Measurements from ENCODE around the gene BDKRB2.

BDKRB2 gene

DNA sequence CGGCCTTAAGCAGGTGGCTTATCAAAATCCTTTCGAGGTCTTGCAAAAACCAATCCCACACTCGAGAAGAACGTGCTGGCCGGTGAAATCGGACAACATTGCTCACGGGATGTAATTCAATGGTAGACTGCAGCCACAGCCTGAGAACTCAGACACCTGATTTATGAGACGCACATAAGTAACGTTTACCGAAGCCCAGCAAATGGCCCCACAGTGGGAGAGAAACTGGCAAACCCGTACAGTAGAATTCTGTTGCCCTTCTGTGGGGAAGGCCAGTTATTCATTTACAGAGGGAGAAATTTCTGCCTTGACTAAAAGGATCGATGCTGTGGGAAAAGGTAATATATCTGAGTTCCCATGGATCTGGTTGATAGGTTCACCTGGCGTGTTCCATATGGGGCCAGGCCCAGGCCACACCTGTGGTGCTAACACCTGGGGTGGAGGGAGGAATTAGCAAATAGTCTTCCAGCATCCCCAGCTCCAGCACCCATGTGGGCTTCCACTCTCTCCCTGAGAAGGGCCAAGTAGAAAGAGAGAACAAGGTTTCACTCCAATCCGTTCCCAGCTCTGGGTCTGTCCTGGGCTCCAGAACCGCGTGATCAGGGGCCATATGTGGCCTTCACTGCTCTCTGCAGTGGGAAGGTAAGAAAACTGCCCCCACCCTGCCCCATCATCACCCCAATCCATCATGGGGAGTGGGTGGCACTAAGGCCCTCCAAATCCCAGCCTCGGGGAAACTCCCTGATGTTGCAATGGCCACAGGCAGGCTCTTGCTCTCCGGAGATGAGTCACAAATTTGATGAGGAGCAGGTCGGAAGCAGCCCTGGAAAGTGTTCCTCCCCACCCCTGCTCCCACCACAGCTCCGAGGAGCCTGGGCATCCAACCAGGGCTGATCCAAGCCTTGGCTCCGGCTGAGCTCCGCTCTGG lies 64.1 kb downstream of the BDKRB2 start:
- DNase-seq (ENCODE audit: low spot score) = no peak
- TF ChIP-seq, protein P1, sequence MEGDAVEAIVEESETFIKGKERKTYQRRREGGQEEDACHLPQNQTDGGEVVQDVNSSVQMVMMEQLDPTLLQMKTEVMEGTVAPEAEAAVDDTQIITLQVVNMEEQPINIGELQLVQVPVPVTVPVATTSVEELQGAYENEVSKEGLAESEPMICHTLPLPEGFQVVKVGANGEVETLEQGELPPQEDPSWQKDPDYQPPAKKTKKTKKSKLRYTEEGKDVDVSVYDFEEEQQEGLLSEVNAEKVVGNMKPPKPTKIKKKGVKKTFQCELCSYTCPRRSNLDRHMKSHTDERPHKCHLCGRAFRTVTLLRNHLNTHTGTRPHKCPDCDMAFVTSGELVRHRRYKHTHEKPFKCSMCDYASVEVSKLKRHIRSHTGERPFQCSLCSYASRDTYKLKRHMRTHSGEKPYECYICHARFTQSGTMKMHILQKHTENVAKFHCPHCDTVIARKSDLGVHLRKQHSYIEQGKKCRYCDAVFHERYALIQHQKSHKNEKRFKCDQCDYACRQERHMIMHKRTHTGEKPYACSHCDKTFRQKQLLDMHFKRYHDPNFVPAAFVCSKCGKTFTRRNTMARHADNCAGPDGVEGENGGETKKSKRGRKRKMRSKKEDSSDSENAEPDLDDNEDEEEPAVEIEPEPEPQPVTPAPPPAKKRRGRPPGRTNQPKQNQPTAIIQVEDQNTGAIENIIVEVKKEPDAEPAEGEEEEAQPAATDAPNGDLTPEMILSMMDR (IDR thresholded peaks at IDR 0.05; ENCODE audit: extremely low read depth, insufficient read depth, missing control alignments) = no peak
- in situ Hi-C loops (cut with MboI; ENCODE audit: low pct_unique_long_range_greater_than_20kb, low sequenced_read_pairs, unreplicated experiment) = no loop called here

DNA sequence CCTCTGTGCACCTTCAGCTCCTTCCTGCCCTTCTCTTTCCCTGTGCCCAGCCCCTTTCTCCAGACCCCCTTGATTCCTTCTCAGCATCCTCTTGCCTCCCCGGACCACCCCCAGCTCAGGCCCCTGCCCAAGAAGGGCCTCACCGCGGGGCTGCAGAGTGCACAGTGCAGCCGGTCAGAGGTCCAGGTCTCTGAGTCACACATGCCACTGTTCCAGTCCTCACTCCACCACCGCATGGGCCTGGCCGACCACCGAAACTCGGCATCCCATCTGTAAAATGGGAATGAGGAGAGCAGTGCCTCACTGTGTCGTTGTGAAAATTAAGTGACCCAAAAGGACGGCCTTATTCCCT lies 64.7 kb downstream of the BDKRB2 start:
- TF ChIP-seq, protein P1 (IDR thresholded peaks at IDR 0.05; ENCODE audit: extremely low read depth, insufficient read depth, missing control alignments) = no peak
- in situ Hi-C loops (cut with MboI; ENCODE audit: low pct_unique_long_range_greater_than_20kb, low sequenced_read_pairs, unreplicated experiment) = no loop called here
- no peak for DNase-seq (ENCODE audit: low spot score)

DNA sequence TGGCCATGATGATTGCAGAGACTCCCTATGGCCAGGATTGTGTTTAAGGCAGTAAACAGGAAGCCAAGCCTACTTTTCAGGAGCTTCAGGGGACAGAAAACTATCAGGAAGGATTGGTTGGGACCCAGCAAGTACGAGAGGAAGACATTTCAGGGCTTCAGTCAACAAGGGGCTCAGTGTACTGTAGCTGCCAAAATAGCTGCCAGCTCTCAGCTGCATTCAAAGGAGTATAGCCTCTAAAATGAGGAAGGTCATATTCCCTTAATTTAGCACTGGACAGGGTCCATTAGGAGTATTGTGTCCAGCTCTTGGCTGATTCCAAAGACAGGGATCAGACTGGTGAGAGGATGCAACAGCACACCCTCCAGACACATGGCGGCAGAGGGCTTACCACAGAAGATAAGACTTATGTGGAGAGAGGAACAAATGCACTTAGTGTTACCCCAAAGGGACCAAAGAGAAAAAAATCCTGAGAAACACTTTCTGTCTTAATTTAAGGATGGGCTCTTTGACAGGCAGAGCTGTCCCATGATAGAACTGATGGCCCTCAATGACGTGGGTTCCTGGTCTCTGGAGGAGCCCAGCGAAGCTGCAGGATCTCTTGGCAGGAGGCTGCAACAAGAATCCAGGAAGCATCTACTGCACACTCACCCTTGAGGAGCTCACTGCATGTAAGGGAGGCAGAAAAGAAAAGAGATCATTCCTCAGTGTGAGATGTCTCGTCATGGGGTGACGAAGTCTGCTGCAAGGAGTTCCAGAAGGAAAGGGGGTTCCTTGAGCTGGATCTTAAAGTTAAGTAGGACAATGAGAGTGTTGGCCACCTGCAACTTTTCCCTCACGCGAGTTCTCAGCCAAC lies 66.2 kb downstream of the BDKRB2 start:
- in situ Hi-C loops (cut with MboI; ENCODE audit: low pct_unique_long_range_greater_than_20kb, low sequenced_read_pairs, unreplicated experiment) = no loop called here
- TF ChIP-seq, protein P1 (IDR thresholded peaks at IDR 0.05; ENCODE audit: extremely low read depth, insufficient read depth, missing control alignments) = no peak
- DNase-seq (ENCODE audit: low spot score) = no peak

DNA sequence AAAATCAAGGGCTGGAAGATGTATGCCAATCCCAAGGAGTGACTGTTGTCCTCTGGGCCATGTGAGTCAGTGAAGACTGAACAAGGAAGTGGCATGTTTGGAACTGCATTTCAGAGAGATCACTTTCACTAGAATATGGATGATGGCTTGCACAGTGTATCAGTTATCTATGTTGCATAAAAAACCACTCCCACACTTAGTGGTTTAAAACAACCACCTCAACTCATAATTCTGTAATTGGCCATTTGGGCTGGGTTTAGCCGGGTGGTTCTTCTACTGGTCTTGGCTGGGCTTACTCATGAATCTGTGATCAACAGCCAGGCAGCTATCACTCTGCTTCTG lies 66.8 kb downstream of the BDKRB2 start:
- in situ Hi-C loops (cut with MboI; ENCODE audit: low pct_unique_long_range_greater_than_20kb, low sequenced_read_pairs, unreplicated experiment) = no loop called here
- TF ChIP-seq, protein P1 (IDR thresholded peaks at IDR 0.05; ENCODE audit: extremely low read depth, insufficient read depth, missing control alignments) = no peak
- DNase-seq (ENCODE audit: low spot score) = no peak

DNA sequence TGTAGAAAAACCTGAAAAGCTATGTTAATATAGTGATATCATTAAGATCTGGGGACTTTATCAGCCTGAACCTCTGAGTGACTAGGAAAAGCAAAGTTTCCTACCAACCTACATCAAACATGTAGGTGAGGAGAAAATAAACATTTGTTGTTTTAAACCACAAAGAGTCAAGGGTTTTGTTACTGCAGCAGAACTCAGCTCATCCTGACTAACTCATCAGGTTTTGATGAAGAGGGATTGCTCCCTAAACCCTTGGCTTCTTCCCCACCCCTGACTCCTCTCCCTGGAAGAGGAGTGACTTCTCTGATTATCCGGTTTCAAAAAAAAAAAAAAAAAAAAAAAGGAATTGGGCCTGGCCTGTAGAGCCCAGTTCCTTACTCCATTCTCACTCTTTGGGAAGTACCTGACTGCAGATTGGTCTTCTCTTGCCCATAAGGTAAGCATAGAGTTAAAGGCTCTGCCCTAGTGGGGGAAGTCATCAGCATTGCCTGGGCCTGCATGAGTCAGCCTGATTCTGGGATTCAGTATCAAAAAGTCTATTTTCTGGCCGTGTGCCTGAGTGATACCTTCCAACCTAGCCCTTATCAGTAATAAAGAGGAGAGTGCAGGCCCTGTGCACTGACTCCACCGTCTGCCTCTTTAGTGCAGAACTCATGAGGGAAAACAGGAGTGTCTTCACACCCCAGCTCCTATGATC lies 68.3 kb downstream of the BDKRB2 start:
- in situ Hi-C loops (cut with MboI; ENCODE audit: low pct_unique_long_range_greater_than_20kb, low sequenced_read_pairs, unreplicated experiment) = no loop called here
- DNase-seq (ENCODE audit: low spot score) = no peak
- TF ChIP-seq, protein P1 (IDR thresholded peaks at IDR 0.05; ENCODE audit: extremely low read depth, insufficient read depth, missing control alignments) = no peak

DNA sequence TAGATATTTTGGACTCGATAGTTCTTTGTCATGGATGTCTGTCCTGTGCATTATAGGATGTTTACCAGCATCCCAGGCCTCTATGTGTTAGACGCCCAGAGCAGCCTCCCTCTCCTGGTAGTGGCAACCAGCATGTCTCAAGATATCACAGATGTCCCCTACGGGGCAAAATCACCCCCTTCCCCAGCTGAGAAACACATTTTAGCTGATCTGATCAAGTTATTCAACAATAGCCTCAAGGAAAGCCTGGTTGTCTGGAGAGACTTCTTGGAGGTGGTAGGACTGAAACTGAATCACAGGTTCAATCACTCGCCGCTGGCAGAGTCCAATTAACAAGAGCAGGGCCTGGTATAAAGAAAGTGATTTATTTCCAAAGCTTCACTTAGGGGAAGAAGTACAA lies 69.0 kb downstream of the BDKRB2 start:
- TF ChIP-seq, protein P1 (IDR thresholded peaks at IDR 0.05; ENCODE audit: extremely low read depth, insufficient read depth, missing control alignments) = no peak
- in situ Hi-C loops (cut with MboI; ENCODE audit: low pct_unique_long_range_greater_than_20kb, low sequenced_read_pairs, unreplicated experiment) = no loop called here
- DNase-seq (ENCODE audit: low spot score) = no peak
